Glutamatergic neuron (in vitro differentiated cells): ENCODE data around the gene TNIP3. TPM values are rescaled to one million over a fixed set of nuclear protein-coding genes. Genes with fewer than 3 reads are reported as not detected.

Experiments used
- DNase-seq: peaks from one replicate; pipeline ENCODE4 v3.0.0; 2022
- H3K27ac Mint-ChIP-seq: one replicate; pipeline ENCODE4 v1.8.0; 2020; ENCODE audit warnings: mild to moderate bottlenecking, mixed read lengths, inconsistent platforms; ENCODE audit not compliant: unreplicated experiment
- H3K27me3 Mint-ChIP-seq: one replicate; pipeline ENCODE4 v1.8.0; 2020; ENCODE audit warnings: mild to moderate bottlenecking, moderate library complexity, mixed read lengths, inconsistent platforms; ENCODE audit not compliant: unreplicated experiment
- H3K36me3 Mint-ChIP-seq: one replicate; pipeline ENCODE4 v1.8.0; 2020; ENCODE audit warnings: mild to moderate bottlenecking, mixed read lengths, inconsistent platforms; ENCODE audit not compliant: unreplicated experiment
- H3K4me1 Mint-ChIP-seq: one replicate; pipeline ENCODE4 v1.8.0; 2020; ENCODE audit warnings: mild to moderate bottlenecking, low read depth, mixed read lengths, inconsistent platforms; ENCODE audit not compliant: unreplicated experiment
- H3K4me3 Mint-ChIP-seq: one replicate; pipeline ENCODE4 v1.8.0; 2020; ENCODE audit warnings: mild to moderate bottlenecking, mixed read lengths, inconsistent platforms; ENCODE audit not compliant: unreplicated experiment
- H3K9me3 Mint-ChIP-seq: one replicate; pipeline ENCODE4 v1.8.0; 2020; ENCODE audit warnings: mild to moderate bottlenecking, moderate library complexity, mixed read lengths, inconsistent platforms; ENCODE audit not compliant: unreplicated experiment
- total RNA-seq: library from RNA; stranded (reverse); fragmentation: NEBNext Ultra II Directional; extraction: Animal tissue kit (Norgen Biotek cat#: 25700); gene quantifications from one replicate; pipeline ENCODE4 v1.2.1, GENCODE V29; 2021; ENCODE audit not compliant: unreplicated experiment
- TF ChIP-seq, protein P1 (sequence below): fragments of 200-600 bp; sonication (generic); IDR thresholded peaks from one replicate; pipeline ENCODE4 v1.5.0; 2021; ENCODE audit not compliant: partially characterized antibody, unreplicated experiment

TNIP3 gene
- total RNA-seq, 1 donor from 2014 or later = not detected

- H3K36me3 Mint-ChIP-seq = no peaks in the 10 kb centered on the region
- no peaks in the 10 kb centered on the region for H3K9me3 Mint-ChIP-seq
- DNase-seq = no peak
- TF ChIP-seq, protein P1, sequence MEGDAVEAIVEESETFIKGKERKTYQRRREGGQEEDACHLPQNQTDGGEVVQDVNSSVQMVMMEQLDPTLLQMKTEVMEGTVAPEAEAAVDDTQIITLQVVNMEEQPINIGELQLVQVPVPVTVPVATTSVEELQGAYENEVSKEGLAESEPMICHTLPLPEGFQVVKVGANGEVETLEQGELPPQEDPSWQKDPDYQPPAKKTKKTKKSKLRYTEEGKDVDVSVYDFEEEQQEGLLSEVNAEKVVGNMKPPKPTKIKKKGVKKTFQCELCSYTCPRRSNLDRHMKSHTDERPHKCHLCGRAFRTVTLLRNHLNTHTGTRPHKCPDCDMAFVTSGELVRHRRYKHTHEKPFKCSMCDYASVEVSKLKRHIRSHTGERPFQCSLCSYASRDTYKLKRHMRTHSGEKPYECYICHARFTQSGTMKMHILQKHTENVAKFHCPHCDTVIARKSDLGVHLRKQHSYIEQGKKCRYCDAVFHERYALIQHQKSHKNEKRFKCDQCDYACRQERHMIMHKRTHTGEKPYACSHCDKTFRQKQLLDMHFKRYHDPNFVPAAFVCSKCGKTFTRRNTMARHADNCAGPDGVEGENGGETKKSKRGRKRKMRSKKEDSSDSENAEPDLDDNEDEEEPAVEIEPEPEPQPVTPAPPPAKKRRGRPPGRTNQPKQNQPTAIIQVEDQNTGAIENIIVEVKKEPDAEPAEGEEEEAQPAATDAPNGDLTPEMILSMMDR = no peak
- H3K4me1 Mint-ChIP-seq = no peaks in the 10 kb centered on the region
- no peaks in the 10 kb centered on the region for H3K27me3 Mint-ChIP-seq
- no peak overlapping the region for H3K27ac Mint-ChIP-seq
- no peak overlapping the region for H3K4me3 Mint-ChIP-seq
Observed at GRCh38 chr4:121139533-121140222, 24.4 kb downstream of the TNIP3 start.

- Mint-ChIP-seq H3K9me3 (no peaks in the 10 kb centered on the region), H3K4me3 (no peak overlapping the region), H3K36me3 (no peaks in the 10 kb centered on the region), H3K27me3 (no peaks in the 10 kb centered on the region), H3K27ac (no peak overlapping the region), H3K4me1 (no peaks in the 10 kb centered on the region)
- TF ChIP-seq, protein P1 = no peak
- DNase-seq = no peak
Observed at GRCh38 chr4:121138039-121138825, 25.9 kb downstream of the TNIP3 start.

- Mint-ChIP-seq H3K4me3 (no peak overlapping the region), H3K9me3 (peaks cover 2% of the 10 kb centered on the region), H3K27me3 (no peaks in the 10 kb centered on the region), H3K36me3 (no peaks in the 10 kb centered on the region), H3K4me1 (no peaks in the 10 kb centered on the region), H3K27ac (no peak overlapping the region)
- DNase-seq = no peak
- TF ChIP-seq, protein P1 = no peak
Observed at GRCh38 chr4:121130326-121130660, 33.8 kb downstream of the TNIP3 start.

DNA sequence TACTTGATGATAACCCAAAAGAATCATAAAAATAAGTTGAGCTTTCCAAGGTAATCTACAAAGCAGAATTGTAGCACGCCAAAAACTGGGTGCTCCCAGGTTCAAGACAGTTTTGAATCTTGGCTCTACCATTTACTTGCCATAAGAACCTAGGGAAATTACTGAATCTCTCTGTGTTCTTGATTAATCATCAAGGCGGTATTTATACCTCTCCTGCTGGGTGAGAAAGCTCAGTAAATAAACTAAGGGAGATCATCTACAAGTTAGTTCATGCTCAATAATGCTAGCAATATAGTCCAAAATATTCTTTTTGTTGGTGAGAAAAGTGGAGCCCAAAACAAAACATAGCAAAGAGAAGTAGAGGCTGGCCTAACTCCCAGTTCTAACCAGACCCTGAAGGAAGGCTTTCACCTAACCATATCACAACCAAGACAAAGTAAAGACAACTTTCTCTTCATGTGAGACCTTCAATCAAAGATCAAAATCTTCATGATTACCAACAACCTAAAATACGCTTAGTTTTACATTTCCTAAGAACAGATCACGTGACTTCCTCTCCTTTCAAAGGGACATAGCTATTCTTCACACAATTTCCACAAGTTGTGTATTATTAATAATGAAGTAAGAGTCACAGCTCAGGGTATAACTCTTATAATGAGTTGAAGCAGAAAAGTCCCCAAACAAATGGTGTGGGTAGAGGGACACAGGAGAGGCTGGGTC is 34.4 kb downstream of the TNIP3 start:
- TF ChIP-seq, protein P1 = no peak
- Mint-ChIP-seq H3K9me3 (peaks cover 2% of the 10 kb centered on the region), H3K27me3 (peaks cover 2% of the 10 kb centered on the region), H3K27ac (no peak overlapping the region), H3K36me3 (no peaks in the 10 kb centered on the region), H3K4me3 (no peak overlapping the region), H3K4me1 (no peaks in the 10 kb centered on the region)
- no peak for DNase-seq
